Lower leg skin (tissue), 4 donors: Measurements from ENCODE around the gene SCN8A. TPM values are rescaled to one million over a fixed set of nuclear protein-coding genes. Genes with fewer than 3 reads are reported as not detected.

Experiments
- DNase-seq, 2 donors: peaks; one replicate each; pipeline ENCODE4 v3.0.0-alpha.2; 2019; ENCODE audit warnings: low spot score in 2 of 2
- H3K4me3 ChIP-seq: fragments of 200-600 bp; sonication (generic); 2 replicates; pipeline ENCODE4 v1.5.1; 2017; ENCODE audit warnings: mild to moderate bottlenecking, low read depth; ENCODE audit not compliant: poor library complexity, severe bottlenecking
- CTCF ChIP-seq, 3 donors: fragments of 450-650 bp; IDR thresholded peaks; one replicate each; pipeline ENCODE4 v1.5.1; 2016; ENCODE audit warnings: antibody characterized with exemption in 3 of 3, mild to moderate bottlenecking in 3 of 3, moderate library complexity in 2 of 3
- POLR2A ChIP-seq, 2 donors: fragments of 450-650 bp; IDR thresholded peaks; one replicate each; pipeline ENCODE4 v1.6.1; 2016 to 2017; ENCODE audit warnings: antibody characterized with exemption in 2 of 2, mild to moderate bottlenecking in 1 of 2, moderate library complexity in 1 of 2
- WGBS, 2 donors: methylation state at CpG; one replicate each; pipeline ENCODE4 v1.1.5; 2018; 5-methylcytosine and 5-hydroxymethylcytosine counted together
- intact Hi-C: fragments of 100-400 bp; cut with DNase I; formaldehyde crosslinking; loops from one replicate; pipeline ENCODE4 v1.15.0; 2023; ENCODE audit warnings: low total_unique reads
- total RNA-seq, 4 donors: library from RNA; depleted of rRNA; stranded (reverse); fragments of >200 nt; gene quantifications; one replicate each; pipeline ENCODE4 v1.1.0, GENCODE V29; 2016

SCN8A gene
- total RNA-seq, 4 donors from 2014 or later: 0.42 to 0.80 (median 0.65) TPM

GRCh38 chr12:51746416-51746815, 155.4 kb downstream of the SCN8A start:
- 88 to 94% methylated on average over 4 of the region's 4 CpGs for WGBS, 2 donors
- TF ChIP-seq POLR2A (IDR thresholded peaks at IDR 0.05): no peak
- TF ChIP-seq CTCF (IDR thresholded peaks at IDR 0.05): no peak
- no peak overlapping the region for H3K4me3 ChIP-seq
- DNase-seq: no peak
- intact Hi-C loops: no loop called here

- no peak overlapping the region for H3K4me3 ChIP-seq
- intact Hi-C loops: no loop called here
- DNase-seq: no peak
- TF ChIP-seq POLR2A (IDR thresholded peaks at IDR 0.05): no peak
- TF ChIP-seq CTCF (IDR thresholded peaks at IDR 0.05): no peak
- WGBS, 2 donors: 70 to 78% methylated on average over 3 of the region's 3 CpGs
These were observed 157.2 kb downstream of the SCN8A start for GRCh38 chr12:51748235-51748634.

GRCh38 chr12:51749206-51749985, 158.4 kb downstream of the SCN8A start:
- TF ChIP-seq POLR2A (IDR thresholded peaks at IDR 0.05): no peak
- TF ChIP-seq CTCF (IDR thresholded peaks at IDR 0.05): no peak
- intact Hi-C loops: no loop called here
- DNase-seq: no peak
- no peak overlapping the region for H3K4me3 ChIP-seq
- 84 to 86% methylated on average over 10 of the region's 10 CpGs for WGBS, 2 donors

GRCh38 chr12:51749986-51750317, 158.9 kb downstream of the SCN8A start:
- WGBS, 2 donors: 77 to 82% methylated on average over 1 of the region's 1 CpG
- no peak for DNase-seq
- intact Hi-C loops: no loop called here
- H3K4me3 ChIP-seq: no peak overlapping the region
- TF ChIP-seq CTCF (IDR thresholded peaks at IDR 0.05) (no peak), POLR2A (IDR thresholded peaks at IDR 0.05) (no peak)

GRCh38 chr12:51751661-51752060, 160.6 kb downstream of the SCN8A start:
- no peak overlapping the region for H3K4me3 ChIP-seq
- intact Hi-C loops: no loop called here
- 12 to 17% methylated on average over 2 of the region's 2 CpGs for WGBS, 2 donors
- TF ChIP-seq POLR2A (IDR thresholded peaks at IDR 0.05): no peak
- TF ChIP-seq CTCF (IDR thresholded peaks at IDR 0.05): no peak
- peak in 1 of 2 donors; percentile 43 for DNase-seq
